Measurements from ENCODE around the gene MAMDC2.
A peak's percentile ranks its signal among the peaks of the same experiment; 100 is the strongest.

MAMDC2 gene, protein sequence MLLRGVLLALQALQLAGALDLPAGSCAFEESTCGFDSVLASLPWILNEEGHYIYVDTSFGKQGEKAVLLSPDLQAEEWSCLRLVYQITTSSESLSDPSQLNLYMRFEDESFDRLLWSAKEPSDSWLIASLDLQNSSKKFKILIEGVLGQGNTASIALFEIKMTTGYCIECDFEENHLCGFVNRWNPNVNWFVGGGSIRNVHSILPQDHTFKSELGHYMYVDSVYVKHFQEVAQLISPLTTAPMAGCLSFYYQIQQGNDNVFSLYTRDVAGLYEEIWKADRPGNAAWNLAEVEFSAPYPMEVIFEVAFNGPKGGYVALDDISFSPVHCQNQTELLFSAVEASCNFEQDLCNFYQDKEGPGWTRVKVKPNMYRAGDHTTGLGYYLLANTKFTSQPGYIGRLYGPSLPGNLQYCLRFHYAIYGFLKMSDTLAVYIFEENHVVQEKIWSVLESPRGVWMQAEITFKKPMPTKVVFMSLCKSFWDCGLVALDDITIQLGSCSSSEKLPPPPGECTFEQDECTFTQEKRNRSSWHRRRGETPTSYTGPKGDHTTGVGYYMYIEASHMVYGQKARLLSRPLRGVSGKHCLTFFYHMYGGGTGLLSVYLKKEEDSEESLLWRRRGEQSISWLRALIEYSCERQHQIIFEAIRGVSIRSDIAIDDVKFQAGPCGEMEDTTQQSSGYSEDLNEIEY

DNA sequence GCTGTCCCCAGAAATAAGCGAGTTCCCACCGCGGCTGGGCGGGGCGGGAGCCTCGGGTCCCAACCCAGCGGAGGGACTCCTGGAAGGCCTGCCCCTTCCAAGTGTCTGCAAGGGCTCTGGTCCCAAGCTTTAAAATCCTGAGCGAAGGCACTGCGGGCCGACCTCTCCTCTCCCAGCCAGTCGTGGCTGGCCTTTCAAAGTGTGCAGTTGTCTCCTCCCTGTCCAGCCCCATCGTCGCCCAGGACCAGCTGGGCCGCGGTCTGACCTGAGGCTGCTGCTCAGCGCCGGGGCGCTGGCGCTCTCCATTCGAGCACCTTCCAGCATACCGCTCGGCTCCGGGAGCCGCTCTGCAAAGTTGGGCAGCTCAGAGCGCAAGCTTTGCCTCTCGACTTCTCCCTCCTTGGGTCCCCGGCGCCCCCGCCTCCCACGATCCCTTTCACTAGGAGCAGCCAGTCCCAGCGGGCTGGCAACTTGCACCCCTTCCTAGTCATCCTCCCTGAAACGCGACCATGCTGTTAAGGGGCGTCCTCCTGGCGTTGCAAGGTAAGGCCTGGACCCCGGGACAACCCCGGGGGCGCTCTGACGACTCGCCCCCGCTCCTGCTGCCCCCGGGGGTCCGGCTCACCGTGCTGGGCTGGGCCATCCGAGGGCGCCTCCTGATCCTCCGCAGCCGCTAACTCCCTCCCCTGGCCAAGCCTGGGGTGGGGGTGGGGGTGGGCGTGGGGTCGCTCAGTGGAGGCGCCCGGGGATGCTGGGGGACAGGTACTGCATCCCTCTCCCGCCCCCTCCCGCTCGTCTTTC, at the start of gene MAMDC2:
MAMDC2 (plus strand) TSS at position 160 of the 801 bp plus-strand sequence; CDS start at position 510, 350 bp downstream.
- DNase-seq (ENCODE audit: low read depth) = peak; percentile 41

DNA sequence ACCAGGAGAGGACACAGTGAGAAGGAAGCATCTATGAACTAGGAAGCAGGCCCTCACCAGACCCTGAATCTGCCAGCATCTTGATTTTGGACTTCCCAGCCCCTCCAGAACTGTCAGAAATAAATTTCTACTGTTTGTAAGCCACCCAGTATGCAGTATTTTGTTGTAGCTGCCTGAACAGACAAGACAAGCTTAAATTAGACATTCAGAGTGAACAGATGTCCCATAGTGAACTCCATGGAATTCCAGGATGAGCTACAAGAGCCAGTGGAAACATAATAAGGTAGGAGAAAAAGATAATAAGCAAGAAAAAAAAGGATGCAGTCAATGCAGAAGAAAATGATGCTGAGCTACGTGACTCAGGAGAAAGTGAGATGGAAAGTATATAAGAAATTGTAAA, 47.8 kb upstream of the MAMDC2 start:
- no peak for DNase-seq (ENCODE audit: low read depth)

DNA sequence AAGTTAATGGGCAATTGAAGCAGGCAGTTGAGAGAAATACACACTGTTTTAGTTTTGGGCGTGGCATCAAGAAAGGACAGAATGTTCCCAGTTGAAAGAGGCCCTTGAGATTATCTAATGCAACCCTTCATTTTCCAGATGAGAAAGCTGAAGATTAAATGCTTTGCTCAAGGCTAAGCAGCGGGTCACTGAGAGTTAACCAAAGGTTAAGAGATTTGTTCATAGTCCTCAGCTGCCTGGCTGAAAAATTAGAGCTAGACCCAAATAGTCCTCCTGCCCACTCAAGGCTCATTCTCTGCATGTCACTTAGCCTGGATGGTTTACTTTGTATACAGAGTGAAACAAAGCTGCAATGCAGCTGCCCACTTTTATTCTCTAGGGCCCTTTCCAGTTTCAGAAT, 46.7 kb upstream of the MAMDC2 start:
- DNase-seq (ENCODE audit: low read depth) = peak; percentile 66

DNA sequence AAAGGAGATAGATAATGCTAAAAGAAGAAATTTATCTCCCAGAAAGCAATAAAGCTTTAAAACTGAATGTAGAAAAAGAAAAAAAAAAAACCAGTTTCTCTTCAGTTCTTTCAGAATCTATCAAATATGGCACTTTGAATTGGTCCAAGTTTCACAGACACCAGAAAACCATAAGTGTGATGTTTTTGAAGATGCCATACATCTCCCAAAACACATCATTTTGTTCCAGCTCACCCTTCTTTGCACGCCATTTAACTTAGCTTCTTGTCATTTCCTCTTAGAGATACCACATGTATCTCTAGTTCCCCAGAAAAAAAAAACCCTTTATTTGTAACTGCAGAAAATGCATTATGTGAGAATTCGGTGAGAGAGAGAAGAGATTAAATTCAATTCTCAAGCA, 46.1 kb upstream of the MAMDC2 start:
- DNase-seq (ENCODE audit: low read depth) = no peak

DNA sequence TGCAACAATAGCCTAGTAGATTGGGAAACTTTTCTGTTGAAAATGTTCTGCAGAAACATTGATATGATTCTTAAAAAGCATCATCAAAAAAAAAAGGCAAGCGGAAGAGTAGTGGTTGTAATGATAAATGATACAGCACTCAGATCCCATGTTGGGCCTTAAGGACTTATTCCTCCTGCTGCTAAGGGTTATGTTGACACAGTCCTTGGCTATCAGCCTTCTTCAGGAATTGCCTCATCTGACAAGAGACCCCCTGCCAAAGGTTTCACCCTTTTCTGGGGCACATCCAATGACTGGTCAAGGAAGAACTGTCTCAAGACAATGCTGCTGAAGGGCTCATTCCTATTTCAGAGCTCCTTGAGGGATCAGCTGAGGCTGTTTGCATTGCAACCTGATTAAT, 44.3 kb upstream of the MAMDC2 start:
- DNase-seq (ENCODE audit: low read depth) = no peak

DNA sequence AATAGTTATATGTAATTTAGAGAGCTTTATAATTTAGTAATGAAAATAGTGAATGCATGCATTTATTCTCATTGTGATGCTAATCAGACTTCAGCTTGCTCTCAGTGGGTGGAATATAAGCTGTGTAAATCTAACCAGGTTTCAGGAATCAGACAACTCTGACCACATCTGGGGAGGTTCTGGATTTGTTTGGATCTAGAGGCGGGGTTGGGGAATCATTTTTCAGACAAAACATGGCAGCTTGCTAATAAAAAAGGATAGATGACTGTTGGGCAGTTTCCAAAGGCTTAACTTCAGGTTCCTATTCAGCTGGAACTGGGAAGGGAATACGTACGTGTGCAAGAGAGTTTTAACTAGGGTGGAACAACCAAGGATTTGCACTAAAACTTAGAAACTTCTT, 43.2 kb upstream of the MAMDC2 start:
- DNase-seq (ENCODE audit: low read depth) = no peak

DNA sequence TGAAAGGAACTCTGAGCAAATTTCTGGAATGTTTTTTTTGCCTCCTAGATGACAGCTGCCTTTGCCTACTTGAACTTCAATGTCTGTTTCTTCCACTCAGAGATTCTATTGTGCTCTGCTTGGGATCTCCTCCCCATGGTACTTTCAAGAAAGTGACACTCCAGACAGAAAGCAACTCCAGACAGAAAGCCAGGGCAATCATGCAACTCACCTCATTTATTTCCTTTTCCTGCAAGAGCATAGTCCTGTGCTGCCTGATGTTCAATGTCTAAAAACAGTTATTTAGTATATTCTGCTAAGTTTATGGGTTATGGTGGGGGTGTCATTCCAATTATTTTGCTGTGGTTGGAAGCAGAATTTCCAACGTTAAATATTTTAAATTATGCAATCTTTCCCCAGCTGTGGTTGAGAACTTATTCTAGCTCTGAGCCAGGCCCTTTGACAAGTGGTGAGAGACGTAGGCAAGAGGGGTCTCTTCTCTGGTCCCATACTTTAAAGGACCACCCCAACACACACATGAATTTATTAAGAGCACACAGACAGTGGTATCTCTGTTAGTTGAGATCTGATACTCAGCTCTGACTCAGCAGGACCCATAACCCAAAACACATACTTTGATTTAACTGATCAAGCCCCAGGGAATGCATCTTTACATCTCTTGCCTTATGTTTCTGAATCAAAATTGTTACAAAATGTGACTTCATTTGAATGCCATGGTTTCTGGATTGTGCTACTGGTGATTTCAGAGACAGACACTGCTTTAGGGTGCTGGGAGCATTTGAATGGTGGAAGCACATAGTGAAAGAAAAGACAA, 39.5 kb upstream of the MAMDC2 start:
- peak; percentile 55 for DNase-seq (ENCODE audit: low read depth)

DNA sequence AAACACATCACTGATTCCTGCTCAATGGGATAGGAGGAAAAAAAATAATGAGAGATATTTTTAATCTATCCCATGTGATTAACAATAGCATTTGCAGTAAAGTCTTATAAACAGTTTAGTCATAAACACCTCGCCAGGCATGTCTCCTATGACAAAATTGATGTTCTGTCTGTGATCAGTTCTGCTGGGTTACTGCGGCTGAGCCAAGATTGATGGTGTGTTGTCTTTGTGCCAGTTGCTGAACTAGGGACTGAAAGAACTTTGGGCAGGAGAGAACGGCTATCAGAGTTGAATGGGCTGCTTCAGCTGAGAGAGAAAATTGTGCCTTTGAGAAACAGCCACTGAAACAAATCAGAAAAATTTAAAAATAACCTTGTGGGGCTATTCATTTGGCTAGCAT, 37.3 kb upstream of the MAMDC2 start:
- DNase-seq (ENCODE audit: low read depth) = no peak

DNA sequence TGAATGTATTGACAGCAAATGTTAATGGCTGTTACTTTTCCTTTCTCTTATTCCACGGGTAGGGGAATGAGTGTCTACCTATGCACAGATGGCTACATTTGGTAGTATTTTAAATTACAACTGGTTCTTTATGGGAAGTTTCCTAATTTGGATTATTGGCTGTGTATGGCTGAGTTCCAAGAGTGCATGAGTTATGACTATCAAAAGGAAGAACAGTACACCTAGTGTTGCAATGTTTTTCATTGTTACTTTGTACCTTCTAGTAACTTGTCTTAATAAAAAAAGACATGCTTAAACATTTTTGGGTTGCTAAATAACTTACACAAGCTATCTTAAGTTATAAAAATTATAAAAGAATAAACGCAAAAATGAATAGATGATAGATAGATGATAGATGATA, 35.8 kb upstream of the MAMDC2 start:
- DNase-seq (ENCODE audit: low read depth) = no peak

DNA sequence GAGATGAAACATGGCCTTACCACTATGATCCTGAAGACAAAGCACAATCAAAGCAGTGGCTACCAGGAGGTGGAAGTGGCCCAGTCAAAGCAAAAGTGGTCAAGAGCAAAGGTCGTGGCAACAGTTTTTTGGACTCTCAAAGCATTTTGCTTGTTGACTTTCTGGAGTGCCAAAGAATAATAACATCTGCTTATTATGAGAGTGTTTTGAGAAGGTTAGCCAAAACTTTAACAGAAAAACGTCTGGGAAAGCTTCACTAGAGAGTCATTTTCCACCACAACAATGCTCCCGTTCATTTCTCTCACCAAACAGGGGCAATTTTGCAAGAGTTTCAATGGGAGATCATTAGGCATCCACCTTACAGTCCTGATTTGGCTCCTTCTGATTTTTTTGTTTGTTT, 33.6 kb upstream of the MAMDC2 start:
- DNase-seq (ENCODE audit: low read depth) = no peak

DNA sequence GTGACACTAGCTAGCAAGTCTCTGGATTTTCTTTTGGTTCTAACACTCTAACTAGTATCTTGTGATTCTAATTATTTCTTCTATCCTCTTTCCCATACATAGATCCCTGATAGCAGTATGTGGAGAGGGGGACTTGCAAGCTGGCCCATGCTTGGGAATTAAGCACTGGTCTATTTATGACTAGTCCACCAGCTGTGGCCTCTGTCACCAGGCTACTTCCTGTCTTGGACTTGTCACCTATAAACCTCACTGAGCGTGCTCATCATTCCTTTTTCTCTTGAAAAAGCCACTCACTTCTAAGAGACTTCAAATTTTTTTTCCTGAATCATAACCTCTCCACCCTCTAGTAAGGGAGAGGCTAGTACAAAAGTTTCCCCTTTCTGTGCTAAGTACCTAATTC, 32.3 kb upstream of the MAMDC2 start:
- DNase-seq (ENCODE audit: low read depth) = no peak

DNA sequence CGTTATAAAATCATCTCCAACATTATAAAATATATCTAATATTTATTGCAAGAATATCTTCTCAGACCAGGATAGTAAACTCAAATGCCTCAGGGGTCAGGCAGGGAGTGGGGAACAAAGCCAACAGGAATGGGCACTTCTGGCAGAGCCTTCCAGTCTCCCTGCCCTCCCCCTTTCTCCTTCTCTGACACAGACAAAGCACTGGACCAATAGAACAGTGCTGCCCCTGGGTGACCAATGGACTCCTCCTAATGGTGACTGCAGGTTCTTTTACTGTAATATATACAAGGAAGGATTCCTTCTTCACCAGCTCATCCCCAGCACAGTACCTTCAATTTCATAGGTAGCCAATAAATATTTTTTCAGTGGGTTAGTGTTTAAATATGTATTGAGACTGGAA, 31.1 kb upstream of the MAMDC2 start:
- no peak for DNase-seq (ENCODE audit: low read depth)

DNA sequence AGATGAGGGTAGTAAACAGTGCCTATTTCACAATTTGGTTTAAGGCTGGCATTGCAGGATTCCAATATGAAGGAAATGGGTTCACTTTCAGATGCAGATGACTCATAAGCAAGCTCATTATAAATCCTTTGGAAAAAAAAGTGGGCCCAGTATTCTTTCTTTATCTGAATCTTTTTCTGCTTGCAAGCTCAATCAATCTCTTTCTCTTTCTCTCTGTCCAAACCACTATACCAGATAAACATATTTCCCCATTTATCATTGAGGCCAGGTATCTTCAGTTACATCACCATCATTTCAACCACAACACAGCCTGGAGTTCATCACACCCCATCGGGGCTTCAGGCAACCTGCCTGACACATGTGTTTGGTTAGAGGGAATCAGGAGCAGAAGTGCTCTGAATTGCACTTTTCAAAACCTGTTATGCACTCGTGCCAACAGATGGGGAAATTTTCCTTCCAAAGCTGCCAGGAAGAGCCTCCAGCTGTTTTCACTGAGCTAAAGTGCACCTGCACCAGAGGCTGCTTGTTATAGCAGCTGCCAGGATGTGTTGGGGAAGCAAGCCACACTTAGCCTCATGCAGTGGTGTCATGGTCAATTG, 30.0 kb upstream of the MAMDC2 start:
- peak; percentile 38 for DNase-seq (ENCODE audit: low read depth)

DNA sequence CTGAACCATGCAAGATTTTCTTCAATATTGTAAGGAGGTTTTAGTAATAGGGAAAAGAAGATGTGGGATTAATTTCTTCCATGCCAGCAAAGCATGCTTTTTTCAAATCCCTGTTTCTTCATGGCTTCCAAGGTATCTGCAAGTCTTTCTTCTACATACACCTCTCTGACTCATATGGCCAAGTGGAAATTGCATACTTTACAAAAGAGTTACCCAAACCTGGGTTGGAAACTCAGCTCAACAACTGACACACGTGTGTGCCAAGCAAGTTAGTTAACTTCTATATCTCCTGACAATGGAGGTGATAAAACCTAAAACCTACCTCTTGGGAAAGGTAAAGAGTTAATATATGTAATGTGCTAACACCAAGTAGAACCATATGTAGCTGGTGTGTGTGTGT, 28.5 kb upstream of the MAMDC2 start:
- DNase-seq (ENCODE audit: low read depth) = no peak

DNA sequence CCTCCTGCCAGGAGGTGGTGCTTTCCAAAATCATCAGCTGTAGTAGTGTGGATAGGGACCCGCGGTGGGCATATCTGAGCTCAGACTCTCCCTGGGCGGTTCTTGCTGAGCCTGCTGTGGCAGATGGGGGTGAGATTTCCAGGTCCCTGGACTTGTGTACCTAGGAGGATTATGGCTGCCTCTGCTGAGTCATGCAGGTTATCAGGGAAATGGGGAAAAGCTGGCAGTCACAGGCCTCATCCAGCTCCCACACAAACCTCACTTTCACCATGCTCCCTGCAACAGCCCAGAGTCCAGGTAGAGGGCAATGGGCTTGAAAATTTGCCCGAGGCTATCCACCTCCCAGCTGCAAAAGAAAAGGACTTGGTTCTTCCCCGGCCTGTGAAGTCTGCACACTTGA, 23.4 kb upstream of the MAMDC2 start:
- DNase-seq (ENCODE audit: low read depth) = no peak

DNA sequence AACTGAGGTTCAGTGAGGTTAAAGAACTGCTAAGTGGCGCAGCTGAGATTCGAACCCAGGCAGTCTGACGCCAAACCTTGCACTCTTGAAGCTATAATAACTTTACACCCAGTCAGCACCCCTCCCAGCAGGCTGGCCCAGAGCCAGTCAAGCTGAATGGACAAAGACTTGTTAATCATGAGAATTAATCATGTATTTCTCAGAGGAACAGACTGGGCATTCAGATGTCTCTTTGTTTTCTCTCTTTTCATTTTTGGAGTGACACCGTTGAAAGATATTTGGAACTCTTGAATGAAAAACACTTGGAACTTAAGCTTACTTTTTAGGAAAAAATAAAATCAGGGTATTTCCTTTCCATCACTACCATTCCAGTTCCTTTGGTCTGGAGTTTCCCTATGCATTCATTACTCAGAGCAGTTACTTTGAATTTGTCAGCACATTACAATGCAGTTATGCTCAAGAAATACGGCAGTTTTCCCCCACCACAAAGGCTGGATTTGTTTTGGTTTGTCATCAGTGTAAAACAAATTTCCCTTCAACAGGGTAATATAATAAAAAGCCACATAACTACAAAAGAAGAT, 22.6 kb upstream of the MAMDC2 start:
- peak; percentile 92 for DNase-seq (ENCODE audit: low read depth)

DNA sequence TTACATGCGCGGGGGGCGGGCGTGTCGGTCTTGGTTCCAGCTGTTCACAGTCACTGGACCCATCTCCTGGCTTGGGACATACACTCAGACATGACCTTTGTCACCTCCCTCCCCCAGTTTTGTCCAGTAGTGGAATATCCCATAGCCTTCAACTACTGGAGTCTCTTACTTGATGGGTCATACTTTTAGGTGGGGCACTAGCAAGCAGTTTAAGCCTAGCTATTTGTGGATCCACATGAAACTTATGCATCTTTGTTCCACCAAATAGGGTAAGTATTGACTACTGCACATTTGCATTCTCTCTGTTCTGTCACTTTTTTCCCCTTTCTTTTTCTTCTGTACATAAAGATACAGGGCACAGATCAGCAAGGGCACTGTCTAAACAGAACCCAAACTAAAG, 15.4 kb upstream of the MAMDC2 start:
- DNase-seq (ENCODE audit: low read depth) = no peak

DNA sequence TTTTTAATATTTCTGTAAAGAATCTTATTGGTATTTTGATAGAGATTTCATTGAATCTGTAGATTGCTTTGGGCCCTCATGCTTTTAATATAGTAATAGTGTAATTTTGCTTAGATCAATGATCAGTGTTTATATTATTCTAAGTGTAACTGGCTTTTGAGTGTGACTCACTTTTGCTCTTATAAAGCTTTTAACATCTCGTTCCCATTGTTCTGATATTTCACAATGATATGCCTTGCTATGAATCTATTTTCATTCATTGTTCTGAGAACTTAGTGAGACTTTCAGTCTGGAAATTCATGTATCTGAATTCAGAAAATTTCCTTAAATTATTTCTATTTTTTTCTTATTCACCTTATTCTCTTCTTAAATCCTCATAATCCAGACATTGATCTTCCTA, 13.5 kb upstream of the MAMDC2 start:
- peak; percentile 72 for DNase-seq (ENCODE audit: low read depth)

DNA sequence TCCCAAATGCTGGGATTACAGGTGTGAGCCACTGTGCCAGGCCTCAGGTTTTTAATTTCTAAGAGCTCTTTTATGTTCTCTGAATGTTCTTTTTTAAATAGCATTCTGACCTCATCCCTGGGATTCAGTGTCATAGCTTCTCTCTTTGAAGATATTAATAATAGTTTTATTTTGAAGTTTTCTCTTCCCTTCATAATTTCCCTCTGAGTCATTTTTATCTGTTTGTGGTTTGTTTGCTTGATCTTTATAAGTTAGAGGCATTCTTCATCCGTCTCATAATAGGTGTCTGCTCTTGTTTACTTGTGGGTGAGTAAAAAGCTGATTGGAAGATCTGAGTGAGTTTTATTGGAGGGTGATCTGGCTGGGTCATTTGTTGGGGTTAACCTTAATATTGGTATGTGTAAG, 12.5 kb upstream of the MAMDC2 start:
- DNase-seq (ENCODE audit: low read depth) = peak; percentile 87

DNA sequence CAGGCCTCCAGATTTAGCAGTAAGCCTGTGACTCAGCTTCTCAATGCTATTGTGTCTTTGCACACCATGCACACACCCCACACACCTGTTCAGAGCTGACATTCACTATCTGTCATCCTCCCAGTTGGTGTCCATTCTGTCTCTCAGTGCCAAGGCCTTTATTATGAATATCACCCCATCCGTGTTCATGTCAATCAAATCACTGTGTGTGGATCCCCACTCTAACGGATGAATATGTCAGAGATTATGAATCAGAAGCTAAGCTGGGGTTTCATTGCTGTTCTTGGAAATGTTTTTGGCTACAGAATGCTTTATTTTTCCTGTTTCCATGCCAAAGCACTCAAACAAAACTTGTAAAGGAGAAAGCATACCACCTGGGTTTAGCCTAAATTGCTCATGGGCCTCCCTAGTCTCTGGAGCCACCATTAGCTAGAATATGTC, 9.4 kb upstream of the MAMDC2 start:
- DNase-seq (ENCODE audit: low read depth) = no peak

DNA sequence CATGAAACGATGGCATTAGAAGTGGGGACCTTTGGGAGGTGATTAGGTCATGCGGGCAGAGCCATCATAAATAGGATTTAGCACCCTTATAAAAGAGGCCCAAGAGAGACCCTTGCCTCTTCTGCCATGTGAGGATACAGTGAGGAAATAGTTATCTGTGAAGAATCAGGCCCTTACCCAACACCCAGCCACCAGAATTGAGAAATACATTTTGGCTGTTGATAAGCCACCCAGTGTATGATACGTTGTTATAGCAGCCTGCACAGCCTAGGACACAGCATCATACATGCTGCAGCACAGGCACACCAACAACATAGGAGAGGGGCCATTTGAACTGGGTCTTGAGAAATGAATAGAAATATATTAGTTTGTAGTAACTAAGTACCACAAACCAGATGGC, 8.0 kb upstream of the MAMDC2 start:
- no peak for DNase-seq (ENCODE audit: low read depth)

Measured in iris pigment epithelial cell (primary cell).